ENCODE measurements around the gene FOXP1.

GRCh38 chr3:71499227-71499876 lies 84.2 kb downstream of the FOXP1 start:
- TF ChIP-seq CTCF (IDR thresholded peaks at IDR 0.05) (no peak), POLR2A (IDR thresholded peaks at IDR 0.05) (no peak)
